ENCODE measurements around the gene DOCK2. TPM values are rescaled to one million over a fixed set of nuclear protein-coding genes. Genes with fewer than 3 reads are reported as not detected.

DOCK2 gene
- total RNA-seq, 4 donors from 2014 or later, result 3.1 to 3.9 (median 3.3) TPM

DNA sequence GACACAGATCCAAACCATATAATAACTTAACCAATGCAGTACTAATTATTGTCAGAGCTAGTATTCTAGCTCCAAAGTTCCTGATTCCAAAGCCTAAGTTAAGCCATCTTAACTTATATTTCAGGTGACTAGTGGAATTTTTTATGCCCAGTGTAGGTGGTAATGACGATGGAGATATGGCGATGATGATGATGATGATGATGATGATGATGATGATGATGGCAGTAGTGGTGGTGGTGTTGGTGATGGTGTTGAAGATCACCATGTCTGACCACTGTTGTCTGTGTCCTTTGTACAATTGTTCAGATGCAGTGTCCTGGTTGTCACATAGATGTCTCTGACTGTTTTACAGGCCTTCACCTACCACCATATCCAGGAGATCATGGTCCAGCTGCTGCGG lies 203.3 kb downstream of the DOCK2 start:
- H3K4me3 ChIP-seq (ENCODE audit: low read depth, poor library complexity, severe bottlenecking), result no peak overlapping the region
- WGBS, 2 donors, result 89 to 96% methylated on average over 3 of the region's 3 CpGs
- intact Hi-C loops (cut with DNase I; ENCODE audit: low total_unique reads), result no loop called here
- no peak for DNase-seq (ENCODE audit: low spot score in 2 of 2)
- TF ChIP-seq CTCF (IDR thresholded peaks at IDR 0.05), result no peak
- TF ChIP-seq POLR2A (IDR thresholded peaks at IDR 0.05), result no peak

GRCh38 chr5:169842699-169843098 lies 205.6 kb downstream of the DOCK2 start:
- intact Hi-C loops (cut with DNase I; ENCODE audit: low total_unique reads), result no loop called here
- TF ChIP-seq CTCF (IDR thresholded peaks at IDR 0.05) (no peak), POLR2A (IDR thresholded peaks at IDR 0.05) (no peak)

GRCh38 chr5:169847519-169847918 lies 210.4 kb downstream of the DOCK2 start:
- intact Hi-C loops (cut with DNase I; ENCODE audit: low total_unique reads), result no loop called here
- TF ChIP-seq POLR2A (IDR thresholded peaks at IDR 0.05) (no peak), CTCF (IDR thresholded peaks at IDR 0.05) (no peak)
- DNase-seq (ENCODE audit: low spot score in 2 of 2), result no peak
- WGBS, 2 donors, result 59 to 63% methylated on average over 1 of the region's 1 CpG
- H3K4me3 ChIP-seq (ENCODE audit: low read depth, poor library complexity, severe bottlenecking), result no peak overlapping the region

More at GRCh38 chr5:169842699-169843098, 205.6 kb downstream of the DOCK2 start:
- no peak overlapping the region for H3K4me3 ChIP-seq (ENCODE audit: low read depth, poor library complexity, severe bottlenecking)
- no peak for DNase-seq (ENCODE audit: low spot score in 2 of 2)

- no peak for TF ChIP-seq CTCF (IDR thresholded peaks at IDR 0.05)
- no peak for TF ChIP-seq POLR2A (IDR thresholded peaks at IDR 0.05)
- H3K4me3 ChIP-seq (ENCODE audit: low read depth, poor library complexity, severe bottlenecking), result no peak overlapping the region
- intact Hi-C loops (cut with DNase I; ENCODE audit: low total_unique reads), result no loop called here
- no peak for DNase-seq (ENCODE audit: low spot score in 2 of 2)
- 45 to 60% methylated on average over 3 of the region's 3 CpGs for WGBS, 2 donors
Observed at GRCh38 chr5:169848271-169848670, 211.2 kb downstream of the DOCK2 start.

DNA sequence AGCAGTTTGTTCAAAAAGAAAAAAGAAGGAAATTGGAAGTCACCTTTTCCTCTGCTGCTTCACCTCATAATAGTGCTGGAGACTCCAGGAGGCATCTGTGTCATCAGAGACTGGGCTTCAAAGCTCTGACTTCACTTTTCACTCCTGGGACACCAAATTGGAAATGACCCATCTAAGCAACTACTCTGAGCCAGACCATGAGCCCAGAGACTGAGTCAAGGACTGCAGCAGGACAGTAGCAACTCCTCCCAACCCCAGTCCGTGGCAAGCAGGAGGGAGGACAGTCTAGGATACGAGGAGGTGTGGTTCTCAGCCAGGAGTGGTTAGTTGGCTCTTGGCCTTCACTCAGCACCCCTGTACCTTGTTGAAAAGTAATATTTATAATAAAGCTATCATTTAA lies 211.7 kb downstream of the DOCK2 start:
- no peak overlapping the region for H3K4me3 ChIP-seq (ENCODE audit: low read depth, poor library complexity, severe bottlenecking)
- TF ChIP-seq POLR2A (IDR thresholded peaks at IDR 0.05), result no peak
- no peak for TF ChIP-seq CTCF (IDR thresholded peaks at IDR 0.05)
- no peak for DNase-seq (ENCODE audit: low spot score in 2 of 2)
- 35 to 75% methylated on average over 2 of the region's 2 CpGs for WGBS, 2 donors
- intact Hi-C loops (cut with DNase I; ENCODE audit: low total_unique reads), result no loop called here

- H3K4me3 ChIP-seq (ENCODE audit: low read depth, poor library complexity, severe bottlenecking), result no peak overlapping the region
- TF ChIP-seq POLR2A (IDR thresholded peaks at IDR 0.05) (no peak), CTCF (IDR thresholded peaks at IDR 0.05) (no peak)
- intact Hi-C loops (cut with DNase I; ENCODE audit: low total_unique reads), result no loop called here
- no peak for DNase-seq (ENCODE audit: low spot score in 2 of 2)
- WGBS, 2 donors, result 94 to 98% methylated on average over 2 of the region's 2 CpGs
Observed at GRCh38 chr5:169850409-169850808, 213.3 kb downstream of the DOCK2 start.

Data from lower leg skin (tissue), 4 donors.